Measurements from ENCODE around the gene SYTL5. TPM values are rescaled to one million over a fixed set of nuclear protein-coding genes. Genes with fewer than 3 reads are reported as not detected.

The SYTL5 gene
- total and polyA plus RNA-seq, 2 experiments from 2014 or later = not detected

GRCh38 chrX:38095971-38096529 is 89.7 kb downstream of the SYTL5 start:
- no peaks in the 10 kb centered on the region for H3K36me3 ChIP-seq (ENCODE audit: low read depth)
- H3K4me1 ChIP-seq (ENCODE audit: insufficient read depth) = no peaks in the 10 kb centered on the region

GRCh38 chrX:38099688-38100087 is 93.3 kb downstream of the SYTL5 start:
- no peaks in the 10 kb centered on the region for H3K27me3 ChIP-seq (replicated peaks; ENCODE audit: insufficient read depth)
- no peaks in the 10 kb centered on the region for H3K9me3 ChIP-seq (ENCODE audit: low read depth)
- H3K79me2 ChIP-seq (ENCODE audit: insufficient read depth) = no peaks in the 10 kb centered on the region
- H3K4me2 ChIP-seq (ENCODE audit: unreplicated experiment) = no peak overlapping the region
- no peak for DNase-seq
- H3K4me3 ChIP-seq = no peak overlapping the region
- no peaks in the 10 kb centered on the region for H3K9me2 ChIP-seq (ENCODE audit: insufficient read depth)
- H3K9ac ChIP-seq = no peak overlapping the region
- in situ Hi-C loops (cut with MboI) = no loop called here
- no peak overlapping the region for H3K27ac ChIP-seq
- H4K20me1 ChIP-seq (ENCODE audit: insufficient read depth) = no peaks in the 10 kb centered on the region
- H3K36me3 ChIP-seq (ENCODE audit: low read depth) = no peaks in the 10 kb centered on the region
- H3K4me1 ChIP-seq (ENCODE audit: insufficient read depth) = no peaks in the 10 kb centered on the region
- H2AFZ ChIP-seq = no peak overlapping the region
- TF ChIP-seq EZH2phosphoT487 (IDR thresholded peaks at IDR 0.05; ENCODE audit: insufficient read depth, low read depth) = no peak
- TF ChIP-seq EZH2 (IDR thresholded peaks at IDR 0.05; ENCODE audit: insufficient read depth, poor library complexity, severe bottlenecking) = no peak
- no peaks in the 10 kb centered on the region for H3F3A ChIP-seq (ENCODE audit: insufficient read depth)

More at GRCh38 chrX:38095971-38096529, 89.7 kb downstream of the SYTL5 start:
- Histone ChIP-seq H3F3A (ENCODE audit: insufficient read depth) (no peaks in the 10 kb centered on the region), H3K79me2 (ENCODE audit: insufficient read depth) (no peaks in the 10 kb centered on the region), H3K9ac (no peak overlapping the region), H3K9me2 (ENCODE audit: insufficient read depth) (no peaks in the 10 kb centered on the region), H3K9me3 (ENCODE audit: low read depth) (no peaks in the 10 kb centered on the region), H3K27ac (no peak overlapping the region), H4K20me1 (ENCODE audit: insufficient read depth) (no peaks in the 10 kb centered on the region), H3K4me2 (ENCODE audit: unreplicated experiment) (peak overlapping the region; percentile 47), H3K4me3 (no peak overlapping the region), H3K27me3 (replicated peaks; ENCODE audit: insufficient read depth) (no peaks in the 10 kb centered on the region), H2AFZ (peak overlapping the region; percentile 22; the same call in 1 of the 2 replicates)
- WGBS, 2 experiments (ENCODE audit: low coverage in 1 of 2, low lambda C conversion rate in 2 of 2, missing lambda C conversion rate in 2 of 2) = 47 to 48% methylated on average over 4 of the region's 4 CpGs
- TF ChIP-seq EZH2phosphoT487 (IDR thresholded peaks at IDR 0.05; ENCODE audit: insufficient read depth, low read depth) = no peak
- TF ChIP-seq EZH2 (IDR thresholded peaks at IDR 0.05; ENCODE audit: insufficient read depth, poor library complexity, severe bottlenecking) = no peak
- in situ Hi-C loops (cut with MboI) = no loop called here
- DNase-seq = peak; percentile 61

GRCh38 chrX:38102240-38102639 is 95.9 kb downstream of the SYTL5 start:
- H2AFZ ChIP-seq = no peak overlapping the region
- no peak overlapping the region for H3K9ac ChIP-seq
- no peaks in the 10 kb centered on the region for H3K9me2 ChIP-seq (ENCODE audit: insufficient read depth)
- no peaks in the 10 kb centered on the region for H3K36me3 ChIP-seq (ENCODE audit: low read depth)
- no peak overlapping the region for H3K4me3 ChIP-seq
- no peaks in the 10 kb centered on the region for H3K27me3 ChIP-seq (replicated peaks; ENCODE audit: insufficient read depth)
- no peaks in the 10 kb centered on the region for H3K4me1 ChIP-seq (ENCODE audit: insufficient read depth)
- in situ Hi-C loops (cut with MboI) = no loop called here
- no peak for DNase-seq
- no peaks in the 10 kb centered on the region for H3K79me2 ChIP-seq (ENCODE audit: insufficient read depth)
- TF ChIP-seq EZH2 (IDR thresholded peaks at IDR 0.05; ENCODE audit: insufficient read depth, poor library complexity, severe bottlenecking) = no peak
- no peak for TF ChIP-seq EZH2phosphoT487 (IDR thresholded peaks at IDR 0.05; ENCODE audit: insufficient read depth, low read depth)
- no peaks in the 10 kb centered on the region for H4K20me1 ChIP-seq (ENCODE audit: insufficient read depth)
- H3K4me2 ChIP-seq (ENCODE audit: unreplicated experiment) = no peak overlapping the region
- no peak overlapping the region for H3K27ac ChIP-seq
- no peaks in the 10 kb centered on the region for H3K9me3 ChIP-seq (ENCODE audit: low read depth)
- WGBS, 2 experiments (ENCODE audit: low coverage in 1 of 2, low lambda C conversion rate in 2 of 2, missing lambda C conversion rate in 2 of 2) = 42 to 58% methylated on average over 2 of the region's 2 CpGs
- no peaks in the 10 kb centered on the region for H3F3A ChIP-seq (ENCODE audit: insufficient read depth)

- H3K36me3 ChIP-seq (ENCODE audit: low read depth) = no peaks in the 10 kb centered on the region
- H3K4me3 ChIP-seq = no peak overlapping the region
- TF ChIP-seq EZH2phosphoT487 (IDR thresholded peaks at IDR 0.05; ENCODE audit: insufficient read depth, low read depth) (no peak), EZH2 (IDR thresholded peaks at IDR 0.05; ENCODE audit: insufficient read depth, poor library complexity, severe bottlenecking) (no peak)
- H2AFZ ChIP-seq = no peak overlapping the region
- no peaks in the 10 kb centered on the region for H3F3A ChIP-seq (ENCODE audit: insufficient read depth)
- H3K9ac ChIP-seq = no peak overlapping the region
- H3K4me2 ChIP-seq (ENCODE audit: unreplicated experiment) = no peak overlapping the region
- no peaks in the 10 kb centered on the region for H3K9me3 ChIP-seq (ENCODE audit: low read depth)
- H3K27me3 ChIP-seq (replicated peaks; ENCODE audit: insufficient read depth) = no peaks in the 10 kb centered on the region
- in situ Hi-C loops (cut with MboI) = no loop called here
- WGBS, 2 experiments (ENCODE audit: low coverage in 1 of 2, low lambda C conversion rate in 2 of 2, missing lambda C conversion rate in 2 of 2) = 75 to 89% methylated on average over 1 of the region's 1 CpG
- no peaks in the 10 kb centered on the region for H4K20me1 ChIP-seq (ENCODE audit: insufficient read depth)
- DNase-seq = no peak
- H3K4me1 ChIP-seq (ENCODE audit: insufficient read depth) = no peaks in the 10 kb centered on the region
- H3K79me2 ChIP-seq (ENCODE audit: insufficient read depth) = no peaks in the 10 kb centered on the region
- no peak overlapping the region for H3K27ac ChIP-seq
- H3K9me2 ChIP-seq (ENCODE audit: insufficient read depth) = no peaks in the 10 kb centered on the region
Observed at GRCh38 chrX:38102875-38103274, 96.5 kb downstream of the SYTL5 start.

All from GM23248 (cell line).